Measurements from ENCODE around the gene FXYD3.

FXYD3 gene, protein sequence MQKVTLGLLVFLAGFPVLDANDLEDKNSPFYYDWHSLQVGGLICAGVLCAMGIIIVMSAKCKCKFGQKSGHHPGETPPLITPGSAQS

DNA sequence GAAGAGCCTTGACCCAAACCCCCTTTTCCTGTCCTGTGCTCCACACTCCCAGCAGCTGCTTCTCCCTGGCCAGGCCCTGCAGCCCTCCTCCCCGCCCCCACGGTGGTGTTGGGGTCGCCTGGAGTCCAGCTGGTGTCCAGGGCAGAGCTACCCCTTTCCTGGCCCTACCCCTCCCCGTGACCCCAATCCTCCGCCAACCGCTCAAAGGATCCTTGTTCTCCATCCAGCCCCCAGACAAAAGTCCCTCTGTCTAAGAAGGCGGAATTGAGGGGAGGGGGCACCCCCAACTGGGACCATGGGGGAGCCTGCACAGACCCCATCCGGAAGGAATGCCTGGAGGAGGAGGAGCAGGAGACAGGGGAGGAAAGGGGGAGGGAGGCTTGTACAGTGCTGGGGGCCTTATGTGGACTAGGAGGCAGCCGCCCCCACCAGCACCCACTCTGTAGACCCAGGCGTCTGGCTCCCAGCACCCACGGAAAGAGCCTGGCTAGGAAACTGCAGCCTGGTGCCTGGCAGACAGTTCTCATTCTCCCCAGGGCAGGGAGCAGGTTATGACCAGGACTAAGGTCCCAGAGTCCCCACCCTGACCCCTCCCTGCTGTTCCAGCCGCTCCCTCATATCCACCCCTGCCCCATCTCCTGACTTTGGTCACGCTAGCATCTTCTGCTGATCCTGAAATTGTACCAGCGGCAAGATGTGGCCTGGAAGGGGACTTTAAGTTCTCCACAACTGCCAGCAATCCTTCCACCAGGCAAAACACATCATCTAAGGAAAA lies at the start of gene FXYD3:
Gene FXYD3, plus strand, starts transcription at position 647 of the 775 bp plus-strand sequence. CDS start 3,554 bp downstream, outside the sequence.
- no peak for DNase-seq

DNA sequence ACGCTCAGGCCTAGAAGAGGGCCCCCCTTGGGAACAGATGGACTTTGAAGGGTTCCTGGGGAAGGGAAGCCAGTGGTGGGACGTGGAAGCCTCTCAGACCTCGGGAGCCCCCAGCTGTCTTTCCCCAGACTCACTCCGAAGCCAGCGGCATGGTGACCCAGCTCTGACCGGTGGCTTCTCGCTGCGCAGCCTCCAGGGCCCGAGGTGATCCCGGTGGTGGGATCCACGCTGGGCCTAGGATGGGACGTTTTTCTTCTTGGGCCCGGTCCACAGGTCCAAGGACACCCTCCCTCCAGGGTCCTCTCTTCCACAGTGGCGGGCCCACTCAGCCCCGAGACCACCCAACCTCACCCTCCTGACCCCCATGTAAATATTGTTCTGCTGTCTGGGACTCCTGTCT lies 49.5 kb upstream of the FXYD3 start:
- DNase-seq, result no peak

DNA sequence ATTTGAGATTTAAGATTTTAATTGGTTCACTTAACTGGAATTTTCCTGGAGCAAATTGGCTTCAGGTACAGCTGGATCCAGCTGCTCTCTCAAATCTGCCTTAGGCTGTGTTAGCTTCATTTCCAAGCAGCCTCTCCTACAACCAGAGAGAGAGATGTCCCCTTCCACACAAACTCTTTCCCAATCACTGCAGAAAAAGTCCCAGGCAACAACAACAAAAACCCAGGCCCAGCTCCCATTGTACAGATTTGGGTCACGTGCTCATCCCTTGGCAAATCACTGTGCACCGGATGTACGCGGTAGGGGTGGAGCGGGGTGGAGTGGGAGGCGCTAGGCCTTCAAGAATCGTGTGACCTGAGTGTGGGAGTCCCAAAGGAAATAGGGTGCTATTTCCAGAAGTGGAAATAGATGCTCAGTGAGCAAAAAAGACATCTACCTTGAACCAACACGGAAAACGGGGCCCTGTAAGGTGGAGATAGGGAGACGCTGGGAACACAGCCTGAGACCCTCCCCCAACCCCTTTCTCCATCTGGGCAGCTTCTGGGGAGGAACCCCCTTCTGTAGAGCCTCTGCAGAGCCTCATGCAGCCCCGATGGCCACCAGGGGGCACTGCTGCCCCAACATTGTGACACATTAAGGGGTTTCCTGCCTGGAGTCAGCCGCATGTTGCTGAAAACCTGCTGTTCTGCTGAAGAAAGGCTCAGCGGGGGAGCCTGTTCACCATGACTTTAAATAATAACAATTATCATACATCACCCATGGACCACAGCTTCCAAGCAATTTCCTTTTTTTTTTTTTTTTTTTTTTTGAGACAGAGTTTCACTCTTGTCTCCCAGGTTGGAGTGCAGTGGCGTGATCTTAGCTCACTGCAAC lies 48.7 kb upstream of the FXYD3 start:
- peak; percentile 94 for DNase-seq

DNA sequence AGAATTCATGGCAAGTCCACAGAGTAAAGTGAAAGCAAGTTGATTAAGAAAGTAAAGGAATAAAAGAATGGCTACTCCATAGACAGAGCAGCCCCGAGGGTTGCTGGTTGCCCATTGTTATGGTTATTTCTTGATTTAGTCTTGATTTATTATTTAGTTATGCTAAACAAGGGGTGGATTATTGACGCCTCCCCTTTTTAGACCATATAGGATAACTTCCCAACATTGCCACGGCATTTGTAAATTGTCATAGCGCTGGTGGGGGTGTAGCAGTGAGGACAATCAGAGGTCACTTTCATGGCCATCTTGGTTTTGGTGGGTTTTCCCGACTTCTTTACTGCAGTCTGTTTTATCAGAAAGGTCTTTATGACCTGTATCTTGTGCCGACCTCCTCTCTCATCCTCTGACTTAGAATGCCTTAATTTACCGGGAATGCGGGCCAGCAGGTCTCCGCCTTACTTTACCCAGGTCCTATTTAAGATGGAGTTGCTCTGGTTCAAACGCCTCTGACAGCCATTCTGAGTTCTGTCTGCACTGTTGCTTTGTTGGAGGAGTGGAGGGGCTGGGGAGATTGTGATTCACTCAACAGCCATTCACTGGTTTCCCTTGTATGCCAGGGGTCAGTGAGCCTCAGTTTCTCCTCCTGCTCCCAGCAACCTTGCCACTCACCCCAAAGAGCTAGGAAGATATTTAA lies 46.5 kb upstream of the FXYD3 start:
- no peak for DNase-seq

DNA sequence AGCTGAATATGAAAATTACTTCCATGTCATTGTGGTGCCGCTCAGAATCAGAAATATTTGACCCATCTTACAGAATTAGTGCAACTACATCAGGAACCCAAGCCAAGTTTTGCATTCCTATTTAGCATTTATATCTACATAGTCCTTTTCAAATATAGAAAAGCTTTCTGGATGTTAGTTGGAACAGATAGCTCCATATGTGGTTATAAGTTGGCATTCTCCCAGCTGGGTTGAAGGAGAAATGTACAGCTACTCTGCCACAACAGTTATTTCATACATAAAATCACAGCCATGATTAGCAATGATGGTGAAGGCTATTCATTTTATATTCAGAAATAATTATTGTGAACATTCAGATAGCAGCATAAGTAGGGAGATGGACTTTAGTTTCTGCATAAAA lies 45.9 kb upstream of the FXYD3 start:
- no peak for DNase-seq

DNA sequence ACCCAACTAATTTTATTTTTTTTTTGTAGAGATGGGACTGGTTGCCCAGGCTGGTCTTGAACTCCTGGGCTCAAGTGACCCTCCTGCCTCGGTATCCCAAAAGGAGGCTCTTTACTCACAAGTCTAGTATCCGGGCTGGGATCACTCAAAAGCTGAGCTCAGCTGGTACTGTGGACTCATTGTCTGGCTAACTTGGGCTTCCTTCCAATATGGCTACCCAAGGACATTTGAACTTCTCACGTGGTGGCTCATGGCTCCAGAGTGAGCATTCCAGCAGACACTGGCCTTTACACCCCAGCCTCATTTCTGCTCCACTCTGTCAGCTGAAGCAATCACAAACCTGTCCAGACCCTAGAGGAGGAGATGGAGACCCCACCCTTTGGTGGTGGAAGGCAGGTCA lies 45.2 kb upstream of the FXYD3 start:
- no peak for DNase-seq

DNA sequence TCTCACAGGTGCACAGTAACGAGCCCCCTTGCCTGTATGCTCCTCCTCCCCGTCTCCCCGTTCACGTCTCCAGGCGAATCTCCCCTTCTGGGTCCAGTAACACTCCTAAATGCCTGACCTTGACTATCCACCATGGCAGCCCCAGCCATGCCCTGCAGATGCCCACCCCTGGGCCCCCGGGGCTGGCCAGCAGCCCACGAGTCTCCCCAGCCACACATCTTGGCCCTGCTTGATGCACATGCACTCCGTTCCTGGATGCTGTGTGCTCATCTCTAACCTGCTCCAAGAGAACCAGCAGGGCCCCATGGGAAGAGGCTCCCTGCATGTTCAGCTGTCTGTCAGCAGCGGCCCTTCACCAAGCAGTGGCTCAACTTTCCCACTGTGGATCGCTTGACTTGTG lies 42.1 kb upstream of the FXYD3 start:
- DNase-seq, result no peak

DNA sequence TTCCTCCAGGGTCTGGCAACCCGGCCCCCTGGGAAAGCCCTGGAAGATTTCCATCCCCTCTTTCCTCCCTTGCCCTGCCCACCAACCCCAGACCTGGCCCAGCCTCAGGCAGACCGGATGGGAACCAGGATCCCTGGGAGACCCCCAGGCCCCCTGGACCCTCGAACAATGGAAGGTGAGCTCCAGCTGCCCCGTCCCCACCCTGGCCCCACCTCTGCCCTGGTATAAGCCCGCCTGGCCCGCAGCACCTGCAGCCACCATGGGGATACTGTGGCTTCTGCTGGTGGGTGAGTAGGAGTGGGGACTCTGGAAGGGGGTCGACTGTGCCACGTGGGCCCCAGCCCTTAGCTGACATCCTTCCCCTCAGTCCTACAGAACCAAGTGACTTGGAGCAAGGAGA lies 41.7 kb upstream of the FXYD3 start:
- DNase-seq, result no peak

DNA sequence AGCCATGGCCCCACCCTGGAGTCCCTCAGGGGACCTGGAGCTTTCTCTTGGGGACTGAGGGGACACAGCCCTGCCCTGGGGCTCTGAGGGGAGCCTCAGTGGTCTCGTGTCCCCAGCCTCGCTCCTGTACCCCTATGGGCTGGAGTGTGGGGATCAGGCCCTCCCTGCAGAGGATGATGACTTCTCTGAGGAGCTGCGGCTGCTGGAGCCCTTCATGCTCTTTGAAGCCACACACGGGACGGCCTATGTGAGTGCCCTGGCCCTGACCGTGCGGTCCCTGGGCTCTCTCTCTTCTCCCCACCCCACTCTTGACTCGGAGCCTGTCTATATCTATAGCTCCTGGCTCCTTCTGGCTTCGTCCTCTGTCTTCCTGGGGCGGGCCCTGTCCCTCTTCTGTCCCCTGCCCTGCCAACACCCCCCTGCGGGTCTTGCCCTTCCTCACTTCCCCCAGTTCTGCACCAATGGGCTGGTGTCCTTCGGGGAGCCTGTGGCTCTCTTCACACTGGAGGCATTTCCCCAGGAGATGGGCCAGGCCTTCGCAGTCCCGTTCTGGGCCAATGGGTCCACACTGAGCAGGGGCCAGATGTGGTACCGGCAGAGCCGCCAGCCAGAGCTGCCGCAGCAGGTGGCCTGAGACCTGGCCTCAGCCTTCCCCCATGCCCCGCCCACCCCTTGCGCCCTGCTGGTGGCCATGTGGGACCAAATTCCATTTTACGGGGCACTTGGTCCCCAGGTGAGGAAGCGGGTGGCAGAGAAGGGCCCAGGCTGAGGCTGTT lies 41.0 kb upstream of the FXYD3 start:
- DNase-seq, result no peak

DNA sequence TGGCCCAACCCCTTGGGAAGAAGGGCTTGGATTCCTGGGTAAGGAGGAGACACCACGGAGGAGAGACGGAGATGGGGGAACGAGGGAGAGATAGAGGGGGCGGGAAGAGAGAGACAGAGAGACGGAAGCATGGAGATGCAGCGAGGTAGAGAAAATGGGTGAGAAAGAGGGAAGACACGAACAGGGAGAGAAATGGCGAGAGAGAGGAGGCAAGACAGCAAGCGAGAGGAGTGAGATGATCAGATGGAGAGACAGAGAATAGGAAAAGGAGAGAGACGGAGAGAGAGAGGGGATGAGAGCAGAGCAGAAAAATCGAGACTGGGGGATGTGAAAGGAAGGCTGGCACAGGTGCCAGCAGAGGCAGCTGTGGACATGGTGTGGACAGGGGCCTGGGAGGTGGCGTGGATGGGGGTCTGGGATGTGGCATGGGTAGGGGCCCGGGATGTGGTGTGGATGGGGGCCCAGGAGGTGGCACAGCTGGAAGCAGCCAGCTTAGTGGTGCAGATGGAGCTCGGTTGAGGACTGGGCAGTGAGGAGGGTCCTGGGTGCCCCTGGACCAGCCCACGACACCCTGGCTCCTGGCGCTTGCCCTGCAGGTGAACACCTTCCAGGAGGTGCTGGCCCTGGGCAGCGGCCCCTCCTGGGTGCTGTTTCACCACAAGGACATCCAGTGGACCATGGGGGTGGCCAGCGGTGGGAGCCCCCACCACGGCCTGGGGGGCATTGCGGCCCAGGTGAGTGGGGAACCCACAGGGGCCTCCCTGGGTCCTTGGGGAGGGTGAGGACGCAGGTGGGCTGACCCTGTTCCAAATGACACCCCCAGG lies 40.2 kb upstream of the FXYD3 start:
- no peak for DNase-seq

DNA sequence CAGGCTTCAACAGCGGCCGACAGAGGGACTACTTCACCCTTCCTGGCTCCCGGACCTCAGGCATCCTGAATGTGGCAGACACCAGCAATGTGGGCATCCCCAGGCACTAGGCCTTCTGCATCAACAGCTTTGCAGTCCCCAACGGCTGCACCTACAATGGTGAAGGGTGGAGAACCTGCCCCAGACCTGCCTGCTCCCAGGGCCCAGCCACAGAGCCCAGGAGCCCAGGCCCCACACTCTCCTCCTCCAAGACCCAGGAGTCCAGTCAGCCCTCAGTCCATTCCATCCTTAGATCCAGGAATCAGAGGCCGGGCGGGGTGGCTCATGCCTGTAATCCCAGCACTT lies 39.6 kb upstream of the FXYD3 start:
- no peak for DNase-seq

DNA sequence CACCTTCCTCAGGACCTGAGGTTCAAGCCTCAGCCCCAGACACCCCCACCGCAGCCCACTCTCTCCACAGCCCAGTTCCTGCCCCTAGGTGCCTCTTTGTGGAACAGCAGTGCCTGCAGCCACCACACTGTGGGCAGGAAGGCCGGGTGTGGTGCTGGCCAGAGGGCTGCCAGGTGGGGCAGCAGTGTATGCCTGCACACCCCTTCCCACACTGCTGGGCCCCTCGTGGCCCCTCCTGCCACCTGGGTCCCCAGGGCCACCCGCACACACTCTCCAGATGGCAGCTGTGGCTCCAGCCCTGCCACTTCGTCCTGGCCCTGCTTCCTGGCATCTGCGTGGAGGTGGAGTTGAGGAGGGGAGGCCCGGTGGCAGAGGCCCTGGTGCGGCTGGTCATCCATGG lies 39.0 kb upstream of the FXYD3 start:
- DNase-seq, result no peak

DNA sequence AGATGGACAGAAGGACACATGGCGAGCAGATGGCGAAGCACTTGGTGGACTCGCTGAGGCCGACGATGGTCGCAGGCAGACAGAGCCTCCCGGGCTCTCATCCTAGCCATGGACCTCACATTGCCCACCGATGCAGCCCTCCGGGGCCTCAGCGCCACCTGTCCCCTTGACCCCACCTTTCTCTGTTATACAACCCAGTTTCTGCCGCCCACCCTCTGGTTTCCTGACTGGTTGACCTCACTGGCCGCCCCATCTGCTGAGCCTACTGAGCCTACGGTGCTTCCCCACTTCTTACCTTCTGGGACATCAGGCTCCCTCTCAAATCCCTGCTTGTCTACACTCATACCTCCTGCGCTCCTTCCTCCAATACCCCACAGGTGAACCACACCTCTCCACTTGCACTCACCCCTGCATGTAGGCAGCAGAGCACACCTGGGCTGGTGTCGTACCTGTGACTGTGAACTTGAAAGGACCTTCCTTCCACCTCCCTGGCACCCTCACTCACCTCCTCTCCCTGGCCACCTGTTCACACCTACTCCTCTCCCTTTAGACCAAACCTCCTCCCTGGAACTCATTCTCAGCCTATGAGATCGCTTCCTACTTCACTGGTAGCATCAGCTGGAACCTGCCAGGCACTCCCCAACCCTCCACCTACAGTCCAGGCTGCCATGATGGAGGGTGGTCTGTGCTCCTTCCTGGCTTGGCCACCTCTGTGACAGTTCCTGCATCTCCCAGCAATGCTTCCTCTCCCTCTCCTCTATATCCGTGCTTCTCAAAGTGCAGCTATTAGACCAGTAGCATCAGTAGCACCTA lies 38.0 kb upstream of the FXYD3 start:
- no peak for DNase-seq

DNA sequence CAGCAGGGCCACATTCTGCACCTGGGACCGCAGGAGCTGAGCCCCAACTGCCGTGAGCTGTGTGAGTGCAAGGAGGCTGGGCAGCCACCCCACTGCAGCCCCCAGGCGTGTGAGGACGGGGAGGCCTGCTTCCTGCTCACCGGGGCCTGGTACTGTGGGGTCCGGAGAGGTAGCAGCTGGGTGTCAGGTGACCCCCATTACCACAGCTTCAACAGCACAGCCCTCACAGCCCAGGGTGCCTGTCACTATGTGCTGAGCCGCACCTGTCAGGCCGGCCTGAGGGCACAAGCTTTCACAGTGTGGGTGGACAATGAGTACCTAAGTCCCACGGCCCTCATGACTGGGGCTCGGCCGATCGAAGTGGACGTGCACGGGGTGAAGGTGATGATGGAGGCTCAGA lies 35.8 kb upstream of the FXYD3 start:
- no peak for DNase-seq

DNA sequence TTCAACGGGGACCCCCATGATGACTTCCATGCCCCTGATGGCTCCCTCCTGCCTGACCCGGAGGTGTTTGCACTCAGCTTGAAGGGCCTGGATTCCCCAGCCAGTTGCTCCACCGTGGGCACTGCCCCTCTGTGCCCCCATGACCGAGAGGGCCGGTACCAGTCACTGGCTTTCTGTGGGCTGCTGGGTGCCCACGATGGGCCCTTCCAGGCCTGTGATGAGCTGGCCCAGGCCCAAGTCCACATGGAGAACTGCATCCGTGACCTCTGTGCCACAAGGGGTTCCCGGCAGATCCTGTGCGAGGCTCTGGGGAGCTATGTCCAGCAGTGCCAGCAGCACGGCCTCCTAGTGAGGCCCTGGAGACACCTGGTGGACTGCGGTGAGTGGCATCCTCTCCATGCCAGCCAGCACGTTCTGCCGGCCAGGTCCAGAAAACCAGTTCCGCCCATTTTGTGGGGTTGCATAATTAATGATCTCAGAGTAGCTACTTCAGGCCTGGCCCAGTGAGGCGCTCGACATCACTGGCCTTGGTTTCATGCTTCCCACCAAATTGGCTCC lies 34.9 kb upstream of the FXYD3 start:
- no peak for DNase-seq

DNA sequence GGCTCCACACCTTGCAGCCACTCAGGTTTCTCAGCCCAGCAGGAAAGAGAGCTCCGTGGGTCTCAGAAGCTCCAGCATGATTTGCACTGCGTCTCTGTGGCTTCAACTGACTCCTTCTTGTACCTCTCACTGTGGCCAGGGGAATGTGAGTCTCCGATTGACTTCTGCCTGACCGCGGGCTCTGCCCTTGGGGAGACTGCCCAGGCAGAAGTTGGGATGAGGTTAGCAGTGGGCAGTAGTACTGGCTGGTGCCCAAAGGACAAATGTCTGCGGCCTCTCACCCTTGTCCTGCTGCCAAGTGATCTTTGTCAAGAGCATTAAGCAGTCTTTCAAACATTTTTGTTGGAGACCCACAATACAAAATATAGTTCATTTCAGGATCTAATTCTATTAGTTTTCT lies 34.4 kb upstream of the FXYD3 start:
- DNase-seq, result no peak

DNA sequence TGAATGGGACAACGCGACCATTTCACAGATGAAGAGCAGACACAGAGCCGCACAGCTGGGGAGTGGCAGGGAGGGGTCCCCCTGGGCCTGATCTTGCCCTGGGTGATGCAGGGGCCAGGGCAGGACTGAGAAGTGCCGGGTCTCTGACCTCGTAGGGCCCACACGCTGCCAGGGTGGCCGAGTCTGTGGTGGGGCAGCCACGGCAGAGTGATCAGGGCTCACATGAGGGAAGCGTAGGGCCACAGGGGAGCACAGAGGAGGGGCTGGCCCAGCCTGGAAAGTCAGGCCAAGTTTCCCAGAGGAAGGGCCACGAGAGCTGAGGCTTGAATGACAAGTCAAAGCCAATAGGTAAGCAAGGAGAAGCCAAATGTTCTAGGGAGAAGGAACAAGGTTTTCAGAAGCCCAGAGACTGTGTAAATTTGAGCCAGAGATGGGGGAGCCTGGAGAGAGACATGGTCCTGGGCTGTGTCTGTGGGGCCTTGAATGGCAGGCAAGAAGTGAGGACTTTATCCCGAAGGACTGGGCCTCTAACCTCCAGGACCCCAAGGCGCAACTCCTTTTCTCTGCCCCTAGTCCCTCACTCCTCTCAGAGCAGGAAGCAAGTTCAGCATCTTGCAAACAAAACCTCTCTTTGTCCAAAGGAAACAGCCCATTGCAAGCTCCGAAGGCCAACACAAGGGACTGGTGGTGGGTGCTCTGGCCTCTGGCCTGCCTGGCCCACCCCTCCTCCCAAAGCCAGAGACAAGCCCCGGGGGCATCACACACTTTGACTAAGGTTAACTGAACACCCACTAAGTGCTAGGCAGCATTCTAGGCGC lies 31.7 kb upstream of the FXYD3 start:
- no peak for DNase-seq

DNA sequence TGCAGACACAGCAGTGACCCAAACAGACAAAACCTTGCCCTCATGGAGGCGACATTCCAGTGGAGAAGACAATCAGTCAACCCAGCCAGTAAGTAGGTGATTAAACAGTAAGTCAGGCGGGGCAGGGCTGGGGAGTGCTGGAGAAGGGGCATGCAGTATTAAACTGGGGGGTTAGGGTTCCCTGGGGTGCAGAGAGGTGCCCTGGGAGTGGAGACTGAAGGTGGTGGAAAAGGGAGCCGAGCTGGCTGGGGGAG lies 31.2 kb upstream of the FXYD3 start:
- DNase-seq, result no peak

DNA sequence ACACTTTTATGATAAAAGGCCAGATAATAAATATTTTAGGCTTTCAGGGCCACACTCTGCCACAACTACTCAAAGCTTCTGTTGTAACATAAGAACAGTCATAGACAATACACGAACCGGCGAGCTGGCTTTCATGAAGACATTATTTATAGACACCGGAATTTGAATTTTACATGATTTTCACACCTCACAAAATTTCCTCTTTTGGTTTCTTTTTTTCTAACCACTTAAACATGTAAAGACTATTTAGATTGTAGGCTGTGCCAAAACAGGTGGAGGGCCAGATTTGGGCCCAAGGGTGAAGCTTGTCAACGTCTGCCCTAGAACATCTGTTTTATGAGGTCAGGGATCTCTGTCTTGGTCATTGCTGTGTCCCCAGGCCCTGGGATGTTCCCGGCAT lies 29.7 kb upstream of the FXYD3 start:
- no peak for DNase-seq

DNA sequence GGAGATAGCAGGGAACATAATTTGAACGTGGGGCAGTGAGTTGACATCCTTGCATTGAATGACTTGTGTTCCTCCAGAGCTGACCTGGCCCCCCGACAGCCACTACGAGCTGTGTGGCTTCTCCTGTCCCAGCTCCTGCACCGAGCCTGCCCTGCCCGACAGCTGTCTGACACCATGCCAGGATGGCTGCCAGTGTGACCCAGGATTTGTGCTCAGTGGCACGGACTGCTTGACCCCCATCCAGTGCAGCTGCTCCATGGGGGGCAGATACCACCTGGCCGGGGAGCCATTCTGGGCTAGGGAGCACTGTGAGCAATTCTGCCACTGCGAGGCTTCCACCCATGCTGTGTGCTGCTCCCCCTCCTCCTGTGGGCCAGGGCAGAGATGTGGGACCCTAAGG lies 29.2 kb upstream of the FXYD3 start:
- DNase-seq, result no peak

Data from NCI-H82 (cell line).